Activated T-helper 1 cell treated with anti-CD3 and anti-CD28 coated beads, Interleukin-2, amount 50 U/mL, for 16 hours (primary cell): ENCODE data around the gene SLC35G6.
"Not testable (repeated sequence)": the region's sequence is repeated elsewhere in the genome, so short reads cannot be mapped to it uniquely, and the experiment has no call there.

Experiments used
- DNase-seq, 2 donors: peaks; one replicate each; pipeline ENCODE4 v3.0.0-alpha.2; 2020; ENCODE audit warnings: low read depth in 1 of 2, low spot score in 1 of 2

The SLC35G6 gene

DNA sequence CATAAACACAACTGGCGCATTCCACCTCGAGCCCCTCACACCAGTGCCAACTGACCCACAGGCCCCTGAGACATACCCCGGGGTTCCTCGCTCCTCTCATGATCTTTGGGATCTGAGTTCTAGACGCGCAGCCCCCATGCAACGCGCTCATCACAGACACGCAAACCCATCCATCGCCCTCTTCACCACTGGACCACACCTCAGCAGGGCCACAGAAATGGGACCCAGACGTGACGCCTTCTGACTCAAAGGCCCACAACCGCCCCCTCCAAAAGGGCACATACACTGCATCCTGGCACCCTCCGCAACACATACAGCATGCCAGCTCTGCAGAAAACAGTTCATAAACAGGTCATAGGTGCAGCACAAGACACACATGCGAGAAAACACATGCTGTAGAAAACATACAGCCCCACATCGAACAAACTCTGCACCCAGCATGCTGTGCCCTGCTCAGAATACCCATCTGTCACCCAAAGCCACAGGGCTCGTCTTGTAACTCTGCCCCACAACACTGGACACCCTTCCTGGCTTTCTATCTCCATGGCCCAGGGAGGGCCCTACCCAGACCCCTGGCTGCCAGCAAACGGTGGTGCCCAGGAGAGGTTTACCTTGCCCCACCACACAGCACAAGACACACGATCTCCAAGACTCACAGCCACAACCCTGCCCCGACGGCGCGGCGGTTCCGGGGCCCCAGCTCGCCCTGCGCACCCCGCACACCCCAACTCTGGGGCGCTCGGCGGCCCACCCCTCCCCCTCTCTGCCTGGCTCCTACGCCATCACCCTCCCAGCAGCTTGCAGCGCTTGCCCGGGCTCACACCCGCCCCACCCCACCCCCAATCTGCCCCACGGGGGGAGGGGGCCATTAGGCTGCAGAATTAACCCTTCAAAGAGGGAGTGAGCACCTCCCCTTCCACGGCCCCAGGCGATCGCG, 2.7 kb upstream of the SLC35G6 start:
- DNase-seq = peak; percentile 34 to 38

DNA sequence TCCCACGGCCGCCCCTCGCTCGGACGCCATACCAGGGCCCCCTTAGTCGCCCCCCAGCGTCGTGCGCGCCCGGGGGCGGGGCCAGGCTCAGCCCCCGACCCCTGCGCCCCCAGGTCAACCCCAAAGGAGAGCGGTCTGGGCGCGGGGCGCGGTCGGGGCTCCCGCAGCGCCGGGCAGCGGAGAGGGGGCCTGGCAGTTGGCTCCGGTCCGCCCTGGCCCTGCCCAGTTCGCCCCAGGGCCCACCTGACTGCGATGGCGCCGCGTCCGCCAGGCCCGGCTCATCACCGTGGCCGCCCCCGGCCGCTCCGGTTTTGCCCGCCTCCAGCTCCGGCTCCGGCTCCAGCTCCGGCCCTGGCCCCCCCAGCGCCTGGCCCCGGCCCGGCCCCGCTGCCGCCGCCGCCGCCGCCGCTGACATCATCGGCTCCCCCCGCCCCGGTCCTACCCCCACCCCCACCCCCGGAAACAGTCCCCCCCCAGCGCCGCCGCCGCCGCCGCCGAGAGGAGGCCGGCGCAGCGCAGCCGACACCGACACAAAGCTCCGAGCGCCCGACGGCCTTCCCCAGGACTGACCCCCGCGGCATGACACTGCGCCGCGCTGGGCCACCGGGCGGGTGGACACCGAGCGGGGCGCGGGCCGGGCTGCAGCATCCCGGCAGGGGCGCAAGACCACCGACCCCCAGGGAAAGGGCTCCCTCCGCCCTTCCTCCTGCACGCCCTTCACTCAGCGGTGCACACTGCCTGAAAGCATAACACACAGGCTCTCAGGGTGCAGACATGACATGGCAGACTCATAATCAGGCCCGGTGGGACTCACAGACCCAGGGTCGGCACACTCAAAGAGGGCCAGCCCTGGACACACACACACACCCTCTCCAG, 1.8 kb upstream of the SLC35G6 start, which contains the start of gene ZBTB4:
ZBTB4 (minus strand) TSS at position 419 of the 876 bp plus-strand sequence. CDS start 12,830 bp downstream, outside the sequence.
- peak; percentile 34 to 59 for DNase-seq

DNA sequence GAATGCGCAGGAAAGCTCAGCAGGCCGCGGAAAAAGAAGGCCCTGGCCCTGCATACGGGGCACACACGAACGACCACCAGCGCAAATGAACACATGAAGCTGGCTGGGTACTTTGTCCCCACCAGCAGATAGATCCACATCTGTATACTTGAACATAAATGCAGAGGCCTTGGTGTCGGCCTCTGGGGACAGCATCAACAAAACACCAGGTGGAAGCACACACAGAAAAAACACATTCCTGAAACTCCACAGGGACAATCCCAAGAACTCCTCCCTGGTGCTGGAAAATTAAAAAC, 1.2 kb upstream of the SLC35G6 start:
- DNase-seq = no peak

- DNase-seq = not testable (repeated sequence)
These were observed 846 bp downstream of the SLC35G6 start for GRCh38 chr17:7481842-7482741.

DNA sequence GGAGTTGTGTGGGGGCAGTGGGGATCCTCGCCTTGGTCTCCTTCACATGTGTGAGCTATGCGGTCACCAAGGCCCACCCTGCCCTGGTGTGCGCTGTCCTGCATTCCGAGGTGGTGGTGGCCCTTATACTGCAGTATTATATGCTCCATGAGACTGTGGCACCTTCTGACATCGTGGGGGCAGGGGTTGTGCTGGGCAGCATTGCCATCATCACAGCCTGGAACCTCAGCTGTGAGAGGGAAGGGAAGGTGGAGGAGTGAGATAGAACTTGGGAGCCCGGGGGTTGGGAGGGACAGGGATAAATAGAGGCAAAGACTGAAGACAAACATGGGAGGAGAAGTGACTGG, 1.5 kb downstream of the SLC35G6 start:
- DNase-seq = not testable (repeated sequence)

DNA sequence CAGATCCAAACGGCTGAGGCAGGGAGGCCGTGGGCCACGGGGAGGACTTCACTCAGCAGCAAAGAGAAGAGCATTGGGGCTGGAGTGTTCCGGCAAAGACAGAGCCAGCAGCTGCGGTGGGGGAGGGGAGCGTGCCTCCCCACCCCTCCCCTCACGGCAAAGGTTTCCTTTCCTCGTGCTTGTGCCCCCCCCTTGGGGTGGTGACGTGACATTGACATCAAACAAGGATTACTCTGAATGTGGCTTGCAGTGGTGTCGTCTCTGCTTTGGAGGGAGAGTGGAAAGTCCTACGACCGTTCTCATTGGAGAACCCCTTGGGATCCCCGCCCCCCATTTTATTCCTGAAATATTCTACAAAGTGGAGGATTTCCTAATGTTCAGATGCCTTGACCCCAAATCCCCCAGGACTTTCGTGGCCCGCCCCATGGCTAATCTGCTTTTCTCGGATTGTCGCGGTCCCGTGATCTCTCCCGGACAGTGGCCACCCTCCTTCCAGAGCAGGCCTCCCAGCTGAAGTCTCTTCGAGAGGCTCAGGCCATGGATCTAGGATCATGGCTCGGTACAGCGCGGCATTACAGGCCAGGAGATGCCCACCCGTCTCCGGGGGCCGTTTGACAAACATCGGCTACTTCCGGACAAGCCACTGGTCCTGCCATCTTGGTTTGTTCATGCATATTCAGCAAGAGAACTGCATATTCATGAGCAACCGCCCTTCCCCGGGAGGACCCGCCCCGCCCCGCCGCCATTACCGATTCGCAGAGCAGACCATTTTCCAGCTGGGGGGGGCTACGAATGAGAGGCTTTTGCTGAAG, 2.2 kb downstream of the SLC35G6 start:
- peak; percentile 90 to 94 for DNase-seq

GRCh38 chr17:7484067-7484918, 3.0 kb downstream of the SLC35G6 start, which contains the start of gene POLR2A:
Gene POLR2A, plus strand, starts transcription at chr17:7484366.
- DNase-seq = peak; percentile 96 to 98

- DNase-seq = no peak
These were observed 3.7 kb downstream of the SLC35G6 start for GRCh38 chr17:7484919-7485377.

DNA sequence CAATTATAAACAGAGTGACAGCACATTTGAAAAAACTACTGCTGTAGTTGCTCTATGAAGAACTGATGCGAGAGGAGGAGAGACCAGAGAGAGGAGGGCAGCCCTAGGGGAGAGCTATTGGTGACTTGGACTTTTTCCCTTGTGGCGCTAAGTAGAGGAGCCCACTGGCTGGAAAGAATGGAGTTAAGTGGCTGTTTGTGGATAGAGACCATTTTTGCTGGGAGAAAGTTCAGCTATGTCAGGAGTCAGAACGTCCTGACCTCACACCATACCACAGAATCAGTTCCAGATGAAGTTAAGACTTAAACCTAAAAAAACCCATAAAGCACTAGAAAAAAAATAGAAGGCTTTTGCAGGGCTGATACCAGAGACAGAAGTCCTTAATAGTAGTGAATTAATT, 4.9 kb downstream of the SLC35G6 start:
- no peak for DNase-seq

GRCh38 chr17:7490144-7490543, 8.9 kb downstream of the SLC35G6 start:
- DNase-seq = no peak

- DNase-seq = no peak
These were observed 10.3 kb downstream of the SLC35G6 start for GRCh38 chr17:7491583-7491982.

- DNase-seq = no peak
These were observed 12.7 kb downstream of the SLC35G6 start for GRCh38 chr17:7493941-7494340.

DNA sequence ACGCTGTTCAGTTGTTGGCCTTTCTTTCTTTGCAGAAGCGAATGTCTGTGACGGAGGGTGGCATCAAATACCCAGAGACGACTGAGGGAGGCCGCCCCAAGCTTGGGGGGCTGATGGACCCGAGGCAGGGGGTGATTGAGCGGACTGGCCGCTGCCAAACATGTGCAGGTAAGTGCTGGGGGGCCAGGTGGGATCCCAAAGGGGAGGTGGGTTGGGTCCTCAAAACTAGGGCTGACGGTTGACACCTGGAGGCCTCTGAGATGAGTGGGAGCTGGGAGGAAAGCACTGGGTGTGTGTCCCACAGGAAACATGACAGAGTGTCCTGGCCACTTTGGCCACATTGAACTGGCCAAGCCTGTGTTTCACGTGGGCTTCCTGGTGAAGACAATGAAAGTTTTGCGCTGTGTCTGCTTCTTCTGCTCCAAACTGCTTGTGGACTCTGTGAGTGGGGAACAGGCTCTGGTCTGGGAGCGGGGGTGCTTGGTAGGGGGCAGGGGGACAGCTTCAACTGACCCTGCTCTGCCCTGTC, 14.7 kb downstream of the SLC35G6 start:
- DNase-seq = no peak

DNA sequence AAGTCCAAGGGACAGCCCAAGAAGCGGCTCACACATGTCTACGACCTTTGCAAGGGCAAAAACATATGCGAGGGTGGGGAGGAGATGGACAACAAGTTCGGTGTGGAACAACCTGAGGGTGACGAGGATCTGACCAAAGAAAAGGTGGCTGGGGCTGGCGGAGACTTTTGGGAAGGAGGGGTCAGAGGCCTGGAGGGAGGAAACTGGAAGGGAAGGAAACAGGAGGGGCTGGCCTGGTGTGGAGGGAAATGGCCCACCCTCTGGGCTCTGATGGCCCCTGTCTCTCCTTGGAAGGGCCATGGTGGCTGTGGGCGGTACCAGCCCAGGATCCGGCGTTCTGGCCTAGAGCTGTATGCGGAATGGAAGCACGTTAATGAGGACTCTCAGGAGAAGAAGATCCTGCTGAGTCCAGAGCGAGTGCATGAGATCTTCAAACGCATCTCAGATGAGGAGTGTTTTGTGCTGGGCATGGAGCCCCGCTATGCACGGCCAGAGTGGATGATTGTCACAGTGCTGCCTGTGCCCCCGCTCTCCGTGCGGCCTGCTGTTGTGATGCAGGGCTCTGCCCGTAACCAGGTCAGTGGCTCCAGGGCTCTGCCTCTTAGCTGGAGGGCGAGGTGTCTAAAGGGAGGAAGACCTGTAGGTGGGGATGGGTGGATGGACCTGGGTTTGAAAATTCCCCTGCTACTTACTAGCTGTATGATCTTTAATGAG, 15.4 kb downstream of the SLC35G6 start:
- no peak for DNase-seq

GRCh38 chr17:7497228-7497627, 16.0 kb downstream of the SLC35G6 start:
- DNase-seq = no peak

DNA sequence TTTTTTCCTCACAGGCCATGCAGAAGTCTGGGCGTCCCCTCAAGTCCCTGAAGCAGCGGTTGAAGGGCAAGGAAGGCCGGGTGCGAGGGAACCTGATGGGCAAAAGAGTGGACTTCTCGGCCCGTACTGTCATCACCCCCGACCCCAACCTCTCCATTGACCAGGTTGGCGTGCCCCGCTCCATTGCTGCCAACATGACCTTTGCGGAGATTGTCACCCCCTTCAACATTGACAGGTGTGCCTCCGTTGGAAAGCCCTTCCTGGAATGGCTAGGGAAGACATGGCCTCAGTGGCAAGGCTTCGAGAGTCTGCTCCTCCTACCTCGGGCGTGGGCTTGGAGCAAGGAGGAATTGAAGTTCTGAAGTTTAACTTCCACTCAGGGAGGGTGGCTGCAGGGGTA, 16.4 kb downstream of the SLC35G6 start:
- DNase-seq = no peak

GRCh38 chr17:7499161-7499560, 17.9 kb downstream of the SLC35G6 start:
- no peak for DNase-seq

DNA sequence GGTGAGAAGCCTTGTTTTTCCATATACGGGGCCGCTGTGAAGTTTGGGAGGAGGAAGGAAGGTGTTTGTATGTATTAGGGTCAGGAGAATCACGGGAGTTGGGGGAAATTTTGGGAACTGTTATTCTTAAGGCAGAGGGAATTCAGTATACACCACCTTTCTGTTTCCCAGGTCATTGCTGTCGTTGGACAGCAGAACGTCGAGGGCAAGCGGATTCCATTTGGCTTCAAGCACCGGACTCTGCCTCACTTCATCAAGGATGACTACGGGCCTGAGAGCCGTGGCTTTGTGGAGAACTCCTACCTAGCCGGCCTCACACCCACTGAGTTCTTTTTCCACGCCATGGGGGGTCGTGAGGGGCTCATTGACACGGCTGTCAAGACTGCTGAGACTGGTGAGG, 20.5 kb downstream of the SLC35G6 start:
- no peak for DNase-seq
